Keratinocyte (primary cell): ENCODE data around the gene CFAP92. TPM values are rescaled to one million over a fixed set of nuclear protein-coding genes. Genes with fewer than 3 reads are reported as not detected.

Source experiments
- DNase-seq: peaks from one replicate; pipeline ENCODE4 v3.0.0-alpha.2; 2011; ENCODE audit warnings: low read depth, missing footprints, low spot score
- FAIRE-seq: peaks from 2 replicates; lab custom pipeline; 2011; peaks lifted over from hg19 to GRCh38; lab: Jason Lieb, UNC
- H2AFZ ChIP-seq: 2 replicates; pipeline ENCODE4 v1.6.0; 2012; ENCODE audit warnings: low read length, control low read depth, inconsistent platforms; ENCODE audit not compliant: control insufficient read depth
- H3K27ac ChIP-seq: 2 replicates; pipeline ENCODE4 v1.5.1; 2011; ENCODE audit warnings: low read length; ENCODE audit not compliant: control insufficient read depth, insufficient read depth
- H3K27me3 ChIP-seq: 3 replicates; pipeline ENCODE4 v1.6.0; 2011; ENCODE audit warnings: low read length; ENCODE audit not compliant: control insufficient read depth, insufficient read depth; ENCODE audit errors: extremely low read depth
- H3K36me3 ChIP-seq, 2 experiments: 2 replicates in 1 of 2; 3 replicates in 1 of 2; pipeline ENCODE4 v1.5.1; 2011; ENCODE audit warnings: low read length in 2 of 2, mild to moderate bottlenecking in 1 of 2; ENCODE audit not compliant: control insufficient read depth in 2 of 2, insufficient read depth in 2 of 2; ENCODE audit errors: extremely low read depth in 1 of 2
- H3K4me1 ChIP-seq: 3 replicates; pipeline ENCODE4 v1.5.1; 2011; ENCODE audit warnings: low read length; ENCODE audit not compliant: control insufficient read depth, insufficient read depth; ENCODE audit errors: extremely low read depth
- H3K4me2 ChIP-seq: 3 replicates; pipeline ENCODE4 v1.6.0; 2011; ENCODE audit warnings: low read depth, low read length; ENCODE audit not compliant: control insufficient read depth, insufficient read depth; ENCODE audit errors: extremely low read depth
- H3K4me3 ChIP-seq, 3 experiments: fragments of 200-600 bp in 1 of 3; sonication (generic) in 1 of 3; 2 replicates in 2 of 3; 3 replicates in 1 of 3; pipeline ENCODE4 v1.5.1; 2011 to 2016; ENCODE audit warnings: low read length in 3 of 3, mild to moderate bottlenecking in 3 of 3, control low read depth in 2 of 3, inconsistent platforms in 1 of 3, low read depth in 1 of 3, mixed read lengths in 1 of 3, mixed run types in 1 of 3, moderate library complexity in 1 of 3; ENCODE audit not compliant: control insufficient read depth in 2 of 3, insufficient read depth in 2 of 3; ENCODE audit errors: extremely low read depth in 1 of 3
- H3K79me2 ChIP-seq: 2 replicates; pipeline ENCODE4 v1.6.0; 2012; ENCODE audit warnings: low read length; ENCODE audit not compliant: control insufficient read depth, insufficient read depth
- H3K9ac ChIP-seq: 3 replicates; pipeline ENCODE4 v1.6.0; 2011; ENCODE audit warnings: low read length; ENCODE audit not compliant: control insufficient read depth, insufficient read depth; ENCODE audit errors: extremely low read depth
- H3K9me1 ChIP-seq: 3 replicates; pipeline ENCODE4 v1.6.0; 2011; ENCODE audit warnings: low read length; ENCODE audit not compliant: control insufficient read depth, insufficient read depth; ENCODE audit errors: extremely low read depth
- H3K9me3 ChIP-seq: 2 replicates; pipeline ENCODE4 v1.5.1; 2012; ENCODE audit warnings: low read depth, low read length; ENCODE audit not compliant: control insufficient read depth
- H4K20me1 ChIP-seq: 3 replicates; pipeline ENCODE4 v1.6.0; 2011; ENCODE audit warnings: low read length; ENCODE audit not compliant: control insufficient read depth, insufficient read depth; ENCODE audit errors: extremely low read depth
- CTCF ChIP-seq, 3 experiments: IDR thresholded peaks in 1 of 3; conservative IDR thresholded peaks in 1 of 3; optimal IDR thresholded peaks in 1 of 3; 2 replicates in 2 of 3; 3 replicates in 1 of 3; pipeline versions ENCODE3 to v1.5.1; 2011; ENCODE audit warnings: low read length in 3 of 3, mild to moderate bottlenecking in 3 of 3, moderate library complexity in 2 of 3, control low read depth in 1 of 3, inconsistent platforms in 1 of 3; ENCODE audit not compliant: insufficient read depth in 2 of 3; ENCODE audit errors: extremely low read depth in 1 of 3
- EZH2 ChIP-seq: IDR thresholded peaks from one replicate; pipeline ENCODE4 v1.6.1; 2012; ENCODE audit warnings: inconsistent platforms, mild to moderate bottlenecking, low read length, moderate library complexity
- dilution Hi-C: fragments of 300-500 bp; cut with MboI; formaldehyde crosslinking; loops from one replicate; pipeline ENCODE4 v1.7.0; 2020; ENCODE audit warnings: low sequenced_read_pairs; ENCODE audit not compliant: extremely low pct_ligation_motif_present
- polyA plus RNA-seq, 5 experiments: library from polyadenylated mRNA; depleted of rRNA in 3 of 5; stranded (reverse) in 3 of 5; stranded (forward) in 1 of 5; unstranded in 1 of 5; fragments of >200 nt; gene quantifications; 1 replicate in 1 of 5; 2 replicates in 3 of 5; 3 replicates in 1 of 5; pipeline versions ENCODE4 v1.2.1 to v1.2.3, GENCODE V29; 2011 to 2012; ENCODE audit warnings: missing spikeins in 2 of 5, low read depth in 1 of 5, low replicate concordance in 1 of 5

The CFAP92 gene
- polyA plus RNA-seq, 1 donor (not counting 4 experiments of a cell fraction or from before 2014, with no cell fraction given) = 0.26 TPM

- Histone ChIP-seq H2AFZ (no peak overlapping the region), H3K4me1 (no peaks in the 10 kb centered on the region), H3K9ac (no peak overlapping the region), H3K27ac (no peak overlapping the region), H3K9me1 (no peaks in the 10 kb centered on the region), H3K79me2 (no peaks in the 10 kb centered on the region), H3K27me3 (no peaks in the 10 kb centered on the region), H4K20me1 (no peaks in the 10 kb centered on the region), H3K36me3 (peaks cover 51 to 62% of the 10 kb centered on the region in 2 experiments), H3K4me2 (no peak overlapping the region), H3K9me3 (no peaks in the 10 kb centered on the region), H3K4me3 (no peak overlapping the region)
- TF ChIP-seq CTCF (optimal IDR thresholded peaks at IDR 0.05 in 1 of 3, IDR thresholded peaks at IDR 0.05 in 1 of 3, conservative IDR thresholded peaks at IDR 0.05 in 1 of 3; ENCODE audit: extremely low read depth in 1 of 3, insufficient read depth in 2 of 3, low read length in 3 of 3) = no peak
- no peak for TF ChIP-seq EZH2
- DNase-seq (no peak), FAIRE-seq (no peak)
- dilution Hi-C loops = no loop called here
Measured at GRCh38 chr3:128910006-128910405, 83.9 kb downstream of the CFAP92 start.

GRCh38 chr3:128908951-128909350 lies 84.9 kb downstream of the CFAP92 start:
- Histone ChIP-seq H3K4me1 (no peaks in the 10 kb centered on the region), H3K4me2 (no peak overlapping the region), H2AFZ (no peak overlapping the region), H3K27ac (no peak overlapping the region), H3K36me3 (peaks cover 53 to 59% of the 10 kb centered on the region in 2 experiments), H3K9ac (no peak overlapping the region), H3K4me3 (no peak overlapping the region), H3K9me1 (no peaks in the 10 kb centered on the region), H3K79me2 (no peaks in the 10 kb centered on the region), H4K20me1 (no peaks in the 10 kb centered on the region), H3K9me3 (no peaks in the 10 kb centered on the region), H3K27me3 (no peaks in the 10 kb centered on the region)
- no peak for DNase-seq
- dilution Hi-C loops = no loop called here
- no peak for FAIRE-seq
- no peak for TF ChIP-seq EZH2
- TF ChIP-seq CTCF (optimal IDR thresholded peaks at IDR 0.05 in 1 of 3, IDR thresholded peaks at IDR 0.05 in 1 of 3, conservative IDR thresholded peaks at IDR 0.05 in 1 of 3; ENCODE audit: extremely low read depth in 1 of 3, insufficient read depth in 2 of 3, low read length in 3 of 3) = no peak
